ENCODE results near the gene PLD4. TPM values are rescaled to one million over a fixed set of nuclear protein-coding genes. Genes with fewer than 3 reads are reported as not detected.
A peak's percentile ranks its signal among the peaks of the same experiment; 100 is the strongest.

The PLD4 gene
- polyA plus RNA-seq, 4 donors, result 0.42 to 12.4 (median 1.4) TPM; not detected in 1

GRCh38 chr14:104968541-104969401 is 44.1 kb downstream of the PLD4 start:
- Histone ChIP-seq H3K4me3 (ENCODE audit: low read depth in 1 of 3, low read length in 3 of 3) (peak overlapping the region in 1 of 3 donors; percentile 18), H3K36me3 (ENCODE audit: control insufficient read depth in 3 of 3, insufficient read depth in 2 of 3, low read depth in 1 of 3, low read length in 3 of 3) (no peaks in the 10 kb centered on the region), H3K27me3 (ENCODE audit: control insufficient read depth in 3 of 3, insufficient read depth in 3 of 3, low read length in 3 of 3) (peaks cover 0 to 35% (median 4%) of the 10 kb centered on the region in 3 donors), H3K4me1 (ENCODE audit: control insufficient read depth in 3 of 3, insufficient read depth in 2 of 3, low read depth in 1 of 3, low read length in 2 of 3) (peaks cover 0 to 44% (median 5%) of the 10 kb centered on the region in 3 donors), H3K27ac (ENCODE audit: low read depth in 1 of 3, low read length in 2 of 3) (no peak overlapping the region), H3K9me3 (ENCODE audit: control insufficient read depth in 2 of 2, insufficient read depth in 1 of 2, low read depth in 1 of 2, low read length in 1 of 2) (no peaks in the 10 kb centered on the region)
- DNase-seq (peak in 1 of 2 donors; percentile 63), FAIRE-seq (no peak)
- 28 to 48% (median 36%) methylated on average over 21 of the region's 21 CpGs for WGBS, 3 donors

GRCh38 chr14:104969741-104970230 is 45.1 kb downstream of the PLD4 start:
- no peak overlapping the region for H3K27ac ChIP-seq (ENCODE audit: low read depth in 1 of 3, low read length in 2 of 3)
- H3K4me3 ChIP-seq (ENCODE audit: low read depth in 1 of 3, low read length in 3 of 3), result no peak overlapping the region
- DNase-seq (no peak), FAIRE-seq (no peak)
- peaks cover 0 to 35% (median 4%) of the 10 kb centered on the region in 3 donors for H3K27me3 ChIP-seq (ENCODE audit: control insufficient read depth in 3 of 3, insufficient read depth in 3 of 3, low read length in 3 of 3)
- H3K36me3 ChIP-seq (ENCODE audit: control insufficient read depth in 3 of 3, insufficient read depth in 2 of 3, low read depth in 1 of 3, low read length in 3 of 3), result no peaks in the 10 kb centered on the region
- peaks cover 0 to 50% (median 5%) of the 10 kb centered on the region in 3 donors for H3K4me1 ChIP-seq (ENCODE audit: control insufficient read depth in 3 of 3, insufficient read depth in 2 of 3, low read depth in 1 of 3, low read length in 2 of 3)
- H3K9me3 ChIP-seq (ENCODE audit: control insufficient read depth in 2 of 2, insufficient read depth in 1 of 2, low read depth in 1 of 2, low read length in 1 of 2), result no peaks in the 10 kb centered on the region
- WGBS, 3 donors, result 86 to 91% (median 86%) methylated on average over 10 of the region's 10 CpGs

- 75 to 84% (median 79%) methylated on average over 17 to 19 of the region's 19 CpGs for WGBS, 3 donors
- peaks cover 0 to 51% (median 5%) of the 10 kb centered on the region in 3 donors for H3K4me1 ChIP-seq (ENCODE audit: control insufficient read depth in 3 of 3, insufficient read depth in 2 of 3, low read depth in 1 of 3, low read length in 2 of 3)
- H3K9me3 ChIP-seq (ENCODE audit: control insufficient read depth in 2 of 2, insufficient read depth in 1 of 2, low read depth in 1 of 2, low read length in 1 of 2), result no peaks in the 10 kb centered on the region
- peaks cover 0 to 35% (median 4%) of the 10 kb centered on the region in 3 donors for H3K27me3 ChIP-seq (ENCODE audit: control insufficient read depth in 3 of 3, insufficient read depth in 3 of 3, low read length in 3 of 3)
- no peak for DNase-seq
- no peak for FAIRE-seq
- H3K36me3 ChIP-seq (ENCODE audit: control insufficient read depth in 3 of 3, insufficient read depth in 2 of 3, low read depth in 1 of 3, low read length in 3 of 3), result no peaks in the 10 kb centered on the region
- H3K4me3 ChIP-seq (ENCODE audit: low read depth in 1 of 3, low read length in 3 of 3), result no peak overlapping the region
- H3K27ac ChIP-seq (ENCODE audit: low read depth in 1 of 3, low read length in 2 of 3), result no peak overlapping the region
Measured at GRCh38 chr14:104970231-104971068, 45.8 kb downstream of the PLD4 start.

GRCh38 chr14:104971447-104972240 is 47.0 kb downstream of the PLD4 start:
- Histone ChIP-seq H3K9me3 (ENCODE audit: control insufficient read depth in 2 of 2, insufficient read depth in 1 of 2, low read depth in 1 of 2, low read length in 1 of 2) (no peaks in the 10 kb centered on the region), H3K4me3 (ENCODE audit: low read depth in 1 of 3, low read length in 3 of 3) (no peak overlapping the region), H3K27ac (ENCODE audit: low read depth in 1 of 3, low read length in 2 of 3) (no peak overlapping the region), H3K4me1 (ENCODE audit: control insufficient read depth in 3 of 3, insufficient read depth in 2 of 3, low read depth in 1 of 3, low read length in 2 of 3) (peaks cover 0 to 63% (median 5%) of the 10 kb centered on the region in 3 donors), H3K27me3 (ENCODE audit: control insufficient read depth in 3 of 3, insufficient read depth in 3 of 3, low read length in 3 of 3) (peaks cover 0 to 37% (median 4%) of the 10 kb centered on the region in 3 donors), H3K36me3 (ENCODE audit: control insufficient read depth in 3 of 3, insufficient read depth in 2 of 3, low read depth in 1 of 3, low read length in 3 of 3) (no peaks in the 10 kb centered on the region)
- 68 to 85% (median 77%) methylated on average over 12 of the region's 12 CpGs for WGBS, 3 donors
- DNase-seq (no peak), FAIRE-seq (no peak)

- Histone ChIP-seq H3K4me1 (ENCODE audit: control insufficient read depth in 3 of 3, insufficient read depth in 2 of 3, low read depth in 1 of 3, low read length in 2 of 3) (peaks cover under 1 to 64% (median 5%) of the 10 kb centered on the region in 3 donors), H3K4me3 (ENCODE audit: low read depth in 1 of 3, low read length in 3 of 3) (no peak overlapping the region), H3K27me3 (ENCODE audit: control insufficient read depth in 3 of 3, insufficient read depth in 3 of 3, low read length in 3 of 3) (peaks cover 4 to 37% (median 4%) of the 10 kb centered on the region in 3 donors), H3K27ac (ENCODE audit: low read depth in 1 of 3, low read length in 2 of 3) (peak overlapping the region in 2 of 3 donors; percentile 2 to 82), H3K9me3 (ENCODE audit: control insufficient read depth in 2 of 2, insufficient read depth in 1 of 2, low read depth in 1 of 2, low read length in 1 of 2) (no peaks in the 10 kb centered on the region), H3K36me3 (ENCODE audit: control insufficient read depth in 3 of 3, insufficient read depth in 2 of 3, low read depth in 1 of 3, low read length in 3 of 3) (no peaks in the 10 kb centered on the region)
- FAIRE-seq, result no peak
- DNase-seq, result peak; percentile 85 to 91
- 23 to 58% (median 46%) methylated on average over 27 to 28 of the region's 28 CpGs for WGBS, 3 donors
Measured at GRCh38 chr14:104972301-104973134, 47.8 kb downstream of the PLD4 start.

GRCh38 chr14:104973135-104973384 is 48.4 kb downstream of the PLD4 start:
- Histone ChIP-seq H3K4me3 (ENCODE audit: low read depth in 1 of 3, low read length in 3 of 3) (no peak overlapping the region), H3K36me3 (ENCODE audit: control insufficient read depth in 3 of 3, insufficient read depth in 2 of 3, low read depth in 1 of 3, low read length in 3 of 3) (no peaks in the 10 kb centered on the region), H3K9me3 (ENCODE audit: control insufficient read depth in 2 of 2, insufficient read depth in 1 of 2, low read depth in 1 of 2, low read length in 1 of 2) (no peaks in the 10 kb centered on the region), H3K27me3 (ENCODE audit: control insufficient read depth in 3 of 3, insufficient read depth in 3 of 3, low read length in 3 of 3) (peaks cover under 1 to 35% (median 4%) of the 10 kb centered on the region in 3 donors), H3K27ac (ENCODE audit: low read depth in 1 of 3, low read length in 2 of 3) (peak overlapping the region in 1 of 3 donors; percentile 82), H3K4me1 (ENCODE audit: control insufficient read depth in 3 of 3, insufficient read depth in 2 of 3, low read depth in 1 of 3, low read length in 2 of 3) (peaks cover 1 to 62% (median 5%) of the 10 kb centered on the region in 3 donors)
- DNase-seq (peak in 1 of 2 donors; percentile 80), FAIRE-seq (no peak)
- 28 to 44% (median 35%) methylated on average over 11 to 12 of the region's 12 CpGs for WGBS, 3 donors

- no peak for FAIRE-seq
- H3K27ac ChIP-seq (ENCODE audit: low read depth in 1 of 3, low read length in 2 of 3), result peak overlapping the region in 2 of 3 donors; percentile 38 to 67
- no peak overlapping the region for H3K4me3 ChIP-seq (ENCODE audit: low read depth in 1 of 3, low read length in 3 of 3)
- WGBS, 3 donors, result 38 to 44% (median 39%) methylated on average over 22 to 23 of the region's 23 CpGs
- H3K9me3 ChIP-seq (ENCODE audit: control insufficient read depth in 2 of 2, insufficient read depth in 1 of 2, low read depth in 1 of 2, low read length in 1 of 2), result no peaks in the 10 kb centered on the region
- H3K4me1 ChIP-seq (ENCODE audit: control insufficient read depth in 3 of 3, insufficient read depth in 2 of 3, low read depth in 1 of 3, low read length in 2 of 3), result peaks cover 1 to 57% (median 5%) of the 10 kb centered on the region in 3 donors
- DNase-seq, result peak in 1 of 2 donors; percentile 65
- H3K27me3 ChIP-seq (ENCODE audit: control insufficient read depth in 3 of 3, insufficient read depth in 3 of 3, low read length in 3 of 3), result peaks cover 0 to 30% (median 4%) of the 10 kb centered on the region in 3 donors
- H3K36me3 ChIP-seq (ENCODE audit: control insufficient read depth in 3 of 3, insufficient read depth in 2 of 3, low read depth in 1 of 3, low read length in 3 of 3), result no peaks in the 10 kb centered on the region
Measured at GRCh38 chr14:104973385-104974145, 48.9 kb downstream of the PLD4 start.

Data from small intestine (tissue), 7 donors.